T1000 (cell line): ENCODE measurements around the gene PPP2CA.
"Not testable (repeated sequence)": the region's sequence is repeated elsewhere in the genome, so short reads cannot be mapped to it uniquely, and the experiment has no call there.

ENCODE experiments used
- DNase-seq: peaks from one replicate; lab custom pipeline; 2025; ENCODE audit warnings: mixed read lengths; lab: John Stamatoyannopoulos, UW

The PPP2CA gene

DNA sequence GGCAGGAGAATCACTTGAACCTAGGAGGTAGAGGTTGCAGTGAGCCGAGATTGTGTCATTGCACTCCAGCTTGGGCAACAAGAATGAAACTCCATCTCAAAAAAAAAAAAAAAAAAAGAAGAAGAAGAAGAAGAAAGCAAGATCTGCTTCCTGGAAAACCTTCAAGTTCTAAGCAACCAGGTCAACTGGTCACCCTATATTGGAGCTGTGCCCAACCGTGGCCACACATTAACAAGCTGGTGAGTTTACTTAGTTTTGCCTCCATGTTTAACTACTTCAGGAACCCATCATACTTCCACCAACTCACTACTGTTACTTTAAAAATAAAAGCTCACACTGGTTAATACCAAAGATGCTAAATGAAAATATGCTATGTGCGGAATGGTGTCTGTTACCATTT, 36.8 kb downstream of the PPP2CA start:
- no peak for DNase-seq

DNA sequence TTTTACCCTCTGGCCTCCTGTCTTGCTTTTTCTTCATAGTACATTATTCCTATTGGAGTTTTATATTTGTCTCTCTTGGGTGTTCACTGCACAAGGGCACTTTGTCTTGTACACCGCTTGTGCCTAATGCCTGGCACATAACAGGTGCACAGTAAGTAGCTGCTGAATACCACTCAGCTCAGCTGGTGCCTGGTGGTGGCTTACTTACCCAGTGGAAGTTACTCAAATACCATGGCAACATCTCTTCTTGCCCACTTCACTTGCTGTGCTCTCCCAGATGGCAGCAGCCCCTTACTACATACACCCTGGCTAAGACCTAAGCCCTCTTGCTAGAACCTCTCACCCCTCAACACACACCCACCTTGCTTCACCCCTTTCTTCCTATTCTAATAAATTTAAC, 37.8 kb downstream of the PPP2CA start:
- no peak for DNase-seq

DNA sequence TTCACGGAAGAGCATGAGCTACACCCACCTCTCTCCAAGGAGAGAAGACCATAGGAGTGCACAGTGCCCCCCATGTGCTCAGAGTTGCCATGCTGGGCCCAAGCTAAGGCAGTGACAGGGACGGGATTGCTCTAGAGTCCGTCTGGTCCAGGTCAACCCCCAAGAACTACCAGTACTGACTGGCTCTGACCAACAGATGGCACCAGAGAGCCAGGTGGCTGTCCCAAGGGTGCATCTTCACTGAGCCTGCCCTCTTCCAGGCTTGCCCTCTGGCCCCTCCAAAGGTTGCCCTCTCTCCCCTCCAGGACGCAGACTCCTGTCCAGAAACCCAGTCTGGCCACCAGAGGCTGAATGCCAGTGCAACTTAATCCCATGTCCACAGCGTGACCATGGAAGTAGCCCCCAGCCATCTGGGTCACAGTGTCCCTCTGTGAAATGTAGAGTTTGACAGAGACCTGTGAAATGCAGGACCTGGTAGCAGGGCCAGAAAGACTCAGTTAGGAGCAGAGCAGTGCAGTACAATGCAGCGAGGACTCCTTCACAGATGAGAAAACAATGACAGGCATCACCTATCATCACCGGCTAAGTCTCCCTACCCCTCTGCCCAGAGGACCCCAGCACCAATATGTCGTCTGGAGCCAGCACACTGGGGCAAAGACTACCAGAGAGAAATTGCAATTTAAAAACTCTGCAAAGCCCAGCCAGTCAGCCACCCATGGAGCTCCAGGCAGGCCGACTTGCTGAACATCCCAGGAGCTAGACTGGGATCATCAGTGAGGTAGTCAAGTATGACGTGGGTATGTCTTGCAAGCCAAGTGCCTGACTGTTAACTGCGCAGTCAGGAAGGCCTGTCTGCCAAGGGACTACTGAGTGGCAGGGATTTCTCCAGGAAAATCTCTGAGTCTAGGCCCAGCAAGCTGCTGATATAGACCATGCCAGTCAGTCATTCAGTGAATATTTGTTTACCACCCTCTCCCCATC, 41.4 kb downstream of the PPP2CA start:
- peak; percentile 44 for DNase-seq

DNA sequence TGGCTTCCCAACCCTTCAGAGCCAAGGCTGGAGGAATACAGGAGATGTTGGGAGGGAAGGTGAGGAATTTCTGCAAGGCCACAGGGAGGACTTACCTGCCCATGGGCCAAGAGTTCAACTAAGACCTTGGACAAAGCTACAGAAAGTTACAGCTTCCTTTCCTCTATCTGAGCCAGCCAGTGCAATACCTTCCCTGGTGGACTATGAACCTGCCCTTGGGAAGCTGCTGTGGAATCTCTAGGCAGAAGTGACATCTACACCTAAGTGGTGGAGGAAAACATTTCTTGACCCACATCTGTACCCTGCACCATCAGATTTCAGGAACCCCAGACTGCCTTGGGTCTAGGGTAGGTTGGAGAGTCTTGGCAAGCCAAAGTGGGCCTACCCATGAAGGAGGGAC, 42.4 kb downstream of the PPP2CA start:
- DNase-seq, result no peak

DNA sequence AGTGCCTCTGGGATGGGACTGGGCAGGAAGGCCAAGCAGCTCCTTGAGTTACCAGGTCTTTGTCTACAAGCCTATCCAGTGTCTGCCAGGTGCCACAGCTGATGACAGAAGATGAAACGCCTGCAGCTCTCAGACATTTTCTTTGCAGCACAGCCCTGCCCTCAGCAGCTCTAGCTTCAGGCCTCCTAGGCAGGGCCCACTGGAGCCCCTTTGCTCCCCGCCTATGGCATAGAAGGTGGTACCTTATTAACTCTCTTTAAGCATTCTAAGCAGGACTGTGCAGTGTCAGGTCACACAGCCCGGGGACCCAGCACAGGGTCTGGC, 47.8 kb downstream of the PPP2CA start:
- DNase-seq, result no peak

DNA sequence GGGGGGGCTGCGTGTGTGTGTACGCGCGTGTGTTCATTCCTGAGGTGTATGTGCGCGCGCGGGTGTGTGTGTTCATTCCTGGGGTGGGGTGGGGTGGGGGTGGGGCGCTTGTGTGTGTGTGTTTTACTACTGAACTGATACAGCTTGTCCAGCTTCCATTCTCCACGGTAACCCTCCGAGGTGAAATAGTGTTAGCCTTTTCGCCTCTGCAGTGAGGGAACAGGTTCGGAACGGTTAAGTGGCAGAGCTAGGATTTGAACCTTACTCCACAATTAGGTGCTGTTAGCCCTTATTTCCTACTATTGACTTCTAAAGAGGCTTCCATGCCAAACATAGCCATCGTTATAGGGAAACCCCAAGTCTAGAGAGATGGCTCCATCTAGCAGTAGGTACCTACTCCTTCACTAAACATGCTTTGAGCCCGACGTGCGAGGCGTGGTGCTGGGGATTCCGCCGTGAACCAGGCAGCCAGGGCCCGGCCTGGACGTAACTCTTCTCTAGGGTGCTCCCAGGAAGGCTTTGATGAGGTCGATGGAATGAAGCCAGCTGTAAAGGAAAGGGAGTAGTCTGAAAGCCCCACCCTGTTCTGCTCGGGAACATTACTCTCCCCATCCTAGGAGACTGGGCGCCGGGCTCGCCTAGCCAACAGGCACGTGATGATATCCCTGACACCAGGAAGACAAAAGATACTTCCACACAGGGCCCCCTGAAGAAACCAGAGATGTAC, 48.3 kb downstream of the PPP2CA start:
- DNase-seq, result peak; percentile 22

DNA sequence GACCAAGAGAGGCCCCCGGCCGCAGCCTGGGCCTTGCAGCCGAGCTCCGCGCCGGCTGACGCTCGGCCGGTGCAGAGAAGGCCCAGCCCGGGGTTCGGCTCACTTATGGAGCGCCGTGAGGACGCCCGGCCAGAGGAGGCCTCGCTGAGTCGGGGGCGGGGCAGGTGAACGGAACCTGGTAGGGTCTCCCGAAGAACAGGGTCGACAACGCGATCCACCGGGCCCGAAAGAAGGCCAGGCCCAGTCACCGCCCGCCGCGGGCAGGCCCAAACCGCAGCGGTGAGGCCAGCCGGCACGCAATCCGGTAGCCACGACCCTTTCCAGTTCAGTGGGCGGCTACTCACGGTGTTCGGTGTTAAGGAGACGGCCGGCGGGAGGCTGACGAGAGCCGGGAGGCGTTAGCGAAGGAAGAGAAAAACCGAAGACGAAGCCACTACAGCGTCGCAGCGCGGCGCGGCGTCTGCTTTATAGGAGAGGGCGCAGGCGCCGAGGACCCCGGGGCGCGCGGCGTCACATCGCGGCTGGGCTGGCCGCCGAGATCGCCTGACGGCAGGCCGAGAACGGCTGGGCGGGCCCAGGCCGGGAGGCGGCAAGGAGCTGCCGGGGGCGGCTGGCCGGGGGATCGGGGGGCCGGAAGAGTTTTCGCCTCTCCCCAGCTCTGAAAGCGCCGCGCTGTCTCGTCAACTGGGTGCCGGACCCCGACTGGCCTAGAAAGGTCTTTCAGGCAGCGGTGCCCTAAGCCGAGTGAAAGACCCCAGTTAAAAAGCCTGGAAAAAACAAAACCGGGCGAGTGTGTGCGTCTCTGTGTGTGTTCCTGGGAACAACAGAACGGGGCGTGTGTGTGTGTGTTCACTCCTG, 49.1 kb downstream of the PPP2CA start, which contains the start of gene SKP1:
SKP1 (minus strand) TSS at position 440 of the 858 bp plus-strand sequence. CDS start 2,928 bp downstream, outside the sequence.
- peak; percentile 84 for DNase-seq

DNA sequence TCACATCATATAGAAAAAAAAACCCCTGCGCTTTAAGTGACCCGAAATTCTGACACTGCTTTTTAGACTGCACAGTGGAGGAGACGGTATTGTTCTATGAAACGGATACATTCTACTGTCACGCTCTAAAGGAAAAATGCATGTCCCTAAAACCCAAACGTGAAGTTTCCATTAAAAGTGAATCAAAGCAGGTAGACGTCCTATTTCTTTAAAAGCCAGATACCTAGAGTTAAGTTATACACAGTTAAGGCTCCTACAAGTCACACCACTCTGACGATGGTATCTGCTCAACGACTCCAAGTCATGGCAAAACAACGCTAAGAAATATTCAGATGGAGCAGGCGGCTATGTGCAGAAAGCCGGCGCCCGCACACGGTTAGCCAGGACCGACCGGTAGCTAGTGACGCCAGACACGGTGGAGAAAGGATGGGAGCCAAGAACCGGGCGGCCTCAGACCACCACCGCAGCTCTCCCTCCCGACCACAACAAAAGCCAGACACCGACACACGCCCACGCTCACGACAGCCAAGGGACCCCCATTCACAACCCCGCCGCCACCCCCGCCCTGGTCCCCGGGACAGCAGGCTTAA, 49.9 kb downstream of the PPP2CA start:
- DNase-seq, result no peak

DNA sequence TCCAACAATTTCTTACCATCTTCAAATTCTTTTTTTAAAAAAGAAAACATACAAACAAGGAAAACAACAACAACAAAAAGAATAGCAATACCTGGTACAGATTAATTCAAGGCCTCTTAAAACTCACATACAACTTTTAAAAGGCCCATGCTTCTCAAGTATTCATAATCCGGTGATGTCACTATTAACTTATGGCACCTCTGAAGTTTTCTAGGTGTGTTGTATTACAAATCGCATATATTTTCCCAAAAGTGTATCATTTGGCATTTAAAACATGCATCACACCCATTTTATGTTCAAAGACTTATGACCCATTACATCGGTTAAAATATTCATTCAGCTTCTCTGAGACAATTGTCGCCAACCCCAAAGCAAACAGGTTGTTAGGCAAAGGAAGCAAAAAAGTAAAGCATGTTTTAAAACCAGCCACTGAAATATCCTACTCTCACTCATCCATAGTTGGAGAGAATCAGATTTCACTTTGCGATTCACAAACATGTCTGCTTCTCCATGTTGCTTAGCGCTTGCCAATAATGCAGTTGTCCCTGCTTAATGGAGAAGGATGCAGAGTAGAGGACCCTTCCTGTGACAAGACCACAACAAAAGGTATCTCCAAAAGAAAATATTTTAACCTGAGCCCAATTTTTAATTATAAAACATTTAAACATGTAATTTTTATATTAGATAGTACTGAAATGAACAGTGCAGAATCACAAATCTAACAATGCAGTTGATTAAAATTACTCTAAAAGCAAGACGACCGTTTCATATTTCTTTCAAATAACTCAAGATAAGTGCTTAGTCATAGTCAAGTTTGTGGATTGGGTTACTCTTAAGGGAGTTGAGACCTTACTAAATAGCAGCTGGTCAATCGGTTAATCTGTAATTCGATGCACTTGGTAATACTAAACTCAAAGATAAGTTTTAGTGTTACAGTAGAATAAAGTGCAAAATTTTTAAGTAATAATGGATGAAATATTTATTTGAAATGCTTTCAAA, 50.7 kb downstream of the PPP2CA start:
- DNase-seq, result no peak

DNA sequence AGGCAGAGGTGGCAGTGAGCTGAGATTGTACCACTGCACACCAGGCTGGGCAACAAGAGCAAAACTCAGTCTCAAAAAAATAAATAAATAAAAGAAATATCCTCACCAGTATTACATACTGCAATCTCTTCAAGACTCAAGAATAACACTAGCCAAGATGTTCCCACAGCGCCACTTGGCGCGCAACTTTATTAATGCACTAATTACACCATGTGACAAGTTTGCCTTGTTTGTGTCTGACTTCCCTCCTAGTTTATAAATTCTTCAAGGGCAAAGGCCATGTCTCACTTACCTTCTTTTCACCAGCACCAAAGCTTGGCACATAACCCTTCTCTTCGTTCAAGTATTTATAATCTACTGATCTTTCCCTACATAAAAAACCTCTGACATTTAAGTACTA, 53.9 kb downstream of the PPP2CA start:
- no peak for DNase-seq

DNA sequence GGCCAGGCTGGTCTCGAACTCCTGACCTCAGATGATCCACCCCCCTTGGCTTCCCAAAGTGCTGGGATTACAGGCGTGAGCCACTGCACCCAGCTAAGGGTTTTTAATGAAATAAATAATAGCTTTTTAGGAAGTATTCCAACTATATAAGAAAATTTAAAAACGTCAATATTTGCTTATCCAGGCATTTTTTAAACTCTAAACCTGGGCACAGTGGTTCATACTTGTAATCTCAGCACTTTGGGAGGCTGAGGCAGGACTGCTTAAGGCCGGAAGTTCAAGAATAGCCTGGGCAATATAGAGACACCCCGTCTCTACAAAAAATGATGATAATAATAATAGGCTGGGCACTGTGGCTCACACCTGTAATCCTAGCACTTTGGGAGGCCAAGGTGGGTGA, 63.3 kb downstream of the PPP2CA start:
- DNase-seq, result no peak

DNA sequence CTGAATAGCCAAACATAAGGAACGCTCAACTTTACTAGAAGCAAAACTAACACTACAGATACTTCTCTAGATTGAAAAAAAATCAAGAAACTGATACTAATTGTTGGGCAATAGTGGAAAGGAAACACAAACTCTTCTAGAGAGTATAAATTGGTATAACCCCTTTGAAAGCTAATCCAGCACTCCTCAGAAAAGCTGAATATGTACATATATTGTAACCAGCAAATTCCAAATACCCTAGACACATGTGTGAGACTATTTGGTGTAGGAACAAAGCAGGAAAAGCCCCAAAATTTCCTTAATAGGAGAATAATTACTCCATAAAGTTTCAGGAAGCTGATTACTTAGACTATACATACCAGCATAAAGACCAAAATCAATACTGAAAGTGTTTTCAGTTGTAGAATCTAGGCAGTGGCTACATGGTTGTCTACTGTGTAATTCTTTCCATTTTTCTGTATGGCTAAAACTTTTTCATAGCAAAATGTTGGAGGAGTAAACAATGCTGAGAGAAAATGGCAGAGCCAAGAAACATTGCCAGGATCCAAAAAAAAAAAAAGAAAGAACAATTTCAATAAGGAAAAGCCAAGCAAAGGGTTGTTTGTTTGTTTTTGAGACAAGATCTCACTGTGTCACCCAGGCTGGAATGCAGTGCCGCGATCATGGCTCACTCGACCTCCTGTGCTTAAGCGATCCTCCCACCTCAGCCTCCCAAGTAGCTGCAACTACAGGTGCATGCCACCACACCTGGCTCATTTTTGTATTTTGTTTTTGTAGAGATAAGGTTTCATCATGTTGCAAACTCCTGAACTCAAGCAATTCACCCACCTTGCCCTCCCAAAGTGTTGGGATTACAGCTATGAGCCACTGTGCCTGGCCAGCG, 64.1 kb downstream of the PPP2CA start:
- no peak for DNase-seq

DNA sequence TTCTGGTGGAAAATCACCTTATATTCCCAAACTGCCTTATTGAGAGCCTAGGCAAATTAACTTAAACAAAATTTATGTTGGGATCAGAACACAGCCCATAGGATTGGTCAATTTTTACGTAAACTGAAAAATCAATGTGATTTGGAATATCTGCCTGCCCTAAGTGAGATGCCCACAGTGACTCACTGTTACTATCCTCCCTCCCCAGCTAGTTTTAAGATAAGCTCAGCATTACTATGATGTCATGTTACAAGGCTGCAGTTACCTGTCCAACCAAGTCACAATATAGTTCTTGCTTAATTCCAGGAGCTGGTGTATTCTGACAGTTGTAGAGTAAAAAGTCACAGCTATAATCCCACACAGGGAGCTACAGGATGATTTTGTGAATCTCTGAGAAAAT, 72.2 kb downstream of the PPP2CA start:
- DNase-seq, result no peak

DNA sequence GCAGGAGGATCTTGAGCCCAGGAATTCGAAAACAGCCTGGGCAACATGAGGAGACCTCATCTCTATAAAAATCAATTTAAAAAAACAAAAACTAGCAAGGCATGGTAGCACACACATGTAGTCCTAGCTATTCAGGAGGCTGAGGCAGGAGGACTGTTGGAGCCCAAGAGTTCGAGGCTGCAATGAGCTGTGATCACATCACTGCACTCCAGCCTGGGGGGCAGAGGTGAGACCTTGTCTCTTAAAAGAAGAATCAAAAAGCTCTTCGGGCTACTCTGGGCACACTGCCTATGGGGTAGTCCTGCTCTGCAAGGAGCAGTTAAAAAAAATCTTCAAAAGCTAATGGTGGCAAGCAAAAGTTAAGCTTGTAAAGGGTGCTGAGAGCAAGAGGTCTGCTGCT, 72.6 kb downstream of the PPP2CA start:
- DNase-seq, result no peak

DNA sequence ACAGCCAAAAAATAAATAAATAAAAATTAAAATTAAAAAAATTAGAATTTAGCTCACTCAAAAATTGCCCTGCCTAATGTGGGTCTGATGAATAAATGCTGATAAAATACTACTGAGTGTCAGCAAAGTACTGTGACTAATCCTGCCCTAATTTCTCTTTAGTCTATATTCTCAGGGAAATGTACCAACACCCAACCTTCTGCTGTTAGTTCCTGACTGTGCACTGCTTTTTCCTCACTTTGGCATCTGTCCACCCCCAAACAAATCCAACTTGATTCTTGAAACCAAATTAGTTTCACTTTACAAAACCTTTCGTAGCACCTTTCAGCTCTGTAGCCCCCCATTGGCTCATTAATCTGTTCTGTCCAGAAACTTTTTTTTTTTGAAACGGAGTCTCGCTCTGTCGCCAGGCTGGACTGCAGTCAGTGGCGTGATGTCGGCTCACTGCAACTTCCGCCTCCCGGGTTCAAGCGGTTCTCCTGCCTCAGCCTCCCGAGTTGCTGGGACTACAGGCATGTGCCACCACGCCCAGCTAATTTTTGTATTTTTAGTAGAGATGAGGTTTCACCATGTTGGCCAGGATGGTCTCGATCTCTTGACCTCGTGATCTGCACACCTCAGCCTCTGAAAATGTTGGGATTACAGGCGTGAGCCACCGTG, 73.6 kb downstream of the PPP2CA start:
- DNase-seq, result not testable (repeated sequence)

DNA sequence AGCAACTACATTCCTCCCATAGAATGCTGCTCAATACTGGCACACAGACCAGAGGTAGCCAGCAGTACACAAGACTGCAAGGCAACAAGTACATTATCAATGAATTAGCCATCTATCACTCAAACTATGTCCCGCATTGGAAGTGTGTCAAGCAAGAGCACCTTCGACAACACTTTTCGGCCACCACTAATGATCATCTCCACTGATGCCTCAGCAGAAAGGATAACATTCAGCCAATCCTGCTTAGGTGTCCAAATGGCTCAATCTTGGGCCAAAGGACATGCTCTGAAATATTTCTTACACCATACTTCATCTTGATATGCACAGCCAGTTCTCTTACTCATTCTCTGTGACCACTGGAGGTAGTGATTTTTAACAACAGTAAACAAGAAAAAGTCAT, 74.2 kb downstream of the PPP2CA start:
- DNase-seq, result no peak

DNA sequence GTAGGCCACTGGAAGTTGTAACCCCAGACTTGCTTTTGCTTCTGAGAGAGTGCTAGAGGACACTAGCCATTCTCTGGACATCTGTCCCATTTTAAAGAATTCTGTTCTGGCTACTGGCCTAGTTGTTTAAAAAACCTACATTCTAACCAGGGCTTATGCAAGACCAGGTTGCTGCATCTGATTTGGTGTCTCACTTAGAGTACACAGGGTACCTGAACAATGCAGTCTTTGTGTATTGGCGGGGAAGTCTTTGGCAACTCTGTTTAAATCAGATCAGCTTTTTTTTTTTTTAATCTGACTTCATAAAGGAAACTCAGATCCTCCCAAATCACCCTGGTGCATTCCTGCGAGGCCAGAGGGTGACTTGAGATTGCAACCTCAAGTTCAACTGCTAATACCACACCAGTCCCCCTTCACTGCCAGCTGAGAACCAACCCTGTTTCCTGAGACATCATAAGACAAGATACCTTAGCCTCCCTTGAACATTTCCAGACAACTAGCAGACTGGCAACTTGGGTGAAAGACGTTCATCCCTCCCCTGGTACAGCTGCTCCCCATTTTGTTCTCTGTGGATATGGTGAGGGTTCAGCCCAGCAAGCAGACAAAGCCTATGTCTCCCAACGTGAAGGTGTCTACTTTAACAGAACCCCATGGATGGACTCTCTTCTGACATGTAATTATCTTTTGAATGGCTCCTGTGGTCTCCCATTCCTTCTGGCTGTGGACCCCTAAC, 76.1 kb downstream of the PPP2CA start:
- no peak for DNase-seq

DNA sequence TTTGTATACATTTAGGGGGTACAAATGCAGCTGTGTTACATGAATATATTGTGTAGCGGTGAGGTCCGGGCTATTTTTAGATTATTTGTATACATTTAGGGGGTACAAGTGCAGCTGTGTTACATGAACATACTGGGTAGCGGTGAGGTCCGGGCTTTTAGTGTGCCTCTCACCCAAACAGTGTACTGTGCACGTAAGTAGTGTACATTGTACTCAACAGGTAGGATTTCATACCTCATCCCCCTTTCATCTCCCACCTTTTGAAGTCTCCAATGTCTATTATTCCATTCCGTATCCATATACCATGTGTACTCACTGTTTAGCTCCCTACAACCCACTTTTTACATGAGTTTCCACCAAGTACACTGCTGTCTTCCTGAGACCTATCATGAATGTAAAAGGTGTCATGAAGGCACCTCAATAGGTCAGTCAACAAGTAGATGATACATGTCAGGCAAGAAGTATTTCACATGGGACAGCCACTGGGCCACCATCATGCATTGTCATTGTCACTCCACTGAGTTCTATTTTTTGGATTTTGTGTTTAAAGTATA, 76.8 kb downstream of the PPP2CA start:
- no peak for DNase-seq
